GM19395 (cell line): ENCODE data around the gene XPNPEP2.

Experiments
- ATAC-seq: cut with Tn5 transposase; IDR thresholded peaks from one replicate; pipeline ENCODE4 v1.9.1; 2021; ENCODE audit warnings: mild to moderate bottlenecking, moderate library complexity; ENCODE audit not compliant: unreplicated experiment

The XPNPEP2 gene

DNA sequence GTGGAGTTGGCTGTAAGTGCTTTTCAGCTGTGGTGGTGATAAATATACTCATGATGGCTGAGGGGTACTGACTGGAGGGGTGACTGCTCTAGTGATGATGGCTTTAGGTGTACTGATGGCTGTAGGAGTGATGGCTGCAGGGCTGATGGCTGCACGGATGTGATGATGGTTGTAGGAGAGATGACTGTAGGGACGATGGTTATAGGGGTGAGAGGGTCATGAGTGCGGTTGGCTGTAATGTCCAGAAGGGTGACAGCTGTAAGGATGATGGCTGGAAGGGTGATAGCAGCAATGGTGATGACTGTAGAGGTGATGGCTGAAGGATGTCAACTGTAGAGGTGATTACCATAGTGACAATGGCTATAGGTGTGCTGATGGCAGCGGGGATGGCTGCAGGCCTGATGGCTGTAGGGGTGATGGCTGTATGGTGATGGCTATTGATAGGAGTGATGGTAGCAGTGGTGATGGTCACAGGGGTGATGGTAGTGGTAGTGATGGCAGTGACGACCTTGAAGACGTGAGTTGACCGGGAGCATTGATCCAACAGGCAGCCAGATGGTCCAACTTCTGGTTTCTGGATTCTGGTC, 40.4 kb downstream of the XPNPEP2 start:
- ATAC-seq: no peak

DNA sequence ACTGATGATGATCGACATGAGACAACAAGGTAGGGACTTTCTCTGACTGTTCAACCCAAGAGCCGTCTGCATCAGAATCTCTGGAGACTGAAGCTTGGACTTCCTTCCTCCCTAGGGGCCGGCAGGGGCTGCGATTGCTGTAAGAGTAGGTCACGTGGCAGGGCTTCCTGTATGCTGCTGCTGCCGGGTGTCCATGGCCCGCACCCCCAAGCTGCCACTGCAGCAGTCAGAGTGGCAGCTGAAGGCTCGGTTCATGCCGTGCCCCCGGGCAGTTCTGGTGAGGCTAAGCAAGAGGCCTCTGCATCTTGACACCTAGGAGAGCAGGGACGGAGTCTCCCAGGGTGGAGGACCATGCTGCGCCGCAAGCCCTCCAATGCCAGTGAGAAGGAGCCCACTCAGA, 41.0 kb downstream of the XPNPEP2 start, which contains the start of gene SASH3:
Gene SASH3, plus strand, starts transcription at position 203 of the 400 bp plus-strand sequence. Its CDS starts 149 bp downstream, at position 352.
- peak; percentile 41 for ATAC-seq

DNA sequence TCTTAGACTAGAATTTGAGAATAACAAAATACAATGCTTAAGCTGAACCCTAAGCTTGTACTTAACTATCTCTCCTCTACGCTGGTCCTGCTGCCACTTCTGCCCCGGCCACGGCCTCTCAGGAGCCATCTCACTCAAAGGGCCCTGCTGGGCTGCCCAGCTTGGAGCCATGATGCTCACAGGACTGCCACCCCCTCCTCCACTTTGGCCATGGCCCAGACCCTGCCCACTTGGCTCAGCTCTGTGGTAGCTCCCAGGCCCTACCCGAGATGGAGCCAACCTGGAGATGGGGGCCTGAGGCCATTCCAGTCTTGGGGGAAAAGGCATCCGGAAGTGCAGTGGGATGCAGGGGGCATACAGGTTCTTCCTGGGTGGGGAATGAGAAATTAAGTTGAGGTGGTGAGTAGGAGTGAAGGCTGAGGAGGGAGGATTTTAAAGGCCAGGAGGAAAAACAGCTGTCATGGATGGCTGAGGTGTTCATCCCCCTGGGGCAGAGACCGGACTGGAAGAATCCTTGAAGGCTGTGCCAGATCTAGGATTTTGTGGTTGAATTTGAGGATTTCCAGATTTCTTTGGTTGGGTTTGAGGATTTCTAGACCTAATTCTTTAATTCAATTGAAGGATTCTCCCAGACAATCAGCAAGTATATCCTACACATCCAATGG, 41.8 kb downstream of the XPNPEP2 start:
- ATAC-seq: no peak

DNA sequence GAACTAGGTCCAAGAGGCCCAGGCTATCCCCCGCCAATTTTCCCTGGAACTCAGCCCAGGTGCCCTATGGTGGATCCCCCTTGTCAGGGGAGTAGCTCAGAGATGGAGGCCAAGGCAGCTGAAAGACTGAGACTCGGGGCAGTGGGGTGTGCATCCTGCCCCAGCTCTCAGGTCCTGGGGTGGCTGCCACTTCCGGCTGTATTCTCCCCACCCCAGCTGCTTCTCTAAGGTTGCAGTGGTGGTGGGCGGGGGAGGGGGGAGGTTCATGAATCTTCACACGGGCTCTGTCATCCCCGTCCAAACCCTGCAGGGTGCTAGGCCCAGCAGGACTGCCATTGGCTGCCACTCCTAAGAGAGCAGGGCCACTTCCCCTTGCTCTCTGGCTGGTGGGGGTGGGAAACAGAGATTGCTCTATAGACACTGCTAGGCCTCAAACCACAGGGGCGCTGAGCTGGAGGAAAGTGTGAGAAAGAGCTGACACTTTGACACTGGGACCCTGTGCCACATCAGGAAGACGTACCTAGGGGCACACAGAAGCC, 42.4 kb downstream of the XPNPEP2 start:
- peak; percentile 65 for ATAC-seq

DNA sequence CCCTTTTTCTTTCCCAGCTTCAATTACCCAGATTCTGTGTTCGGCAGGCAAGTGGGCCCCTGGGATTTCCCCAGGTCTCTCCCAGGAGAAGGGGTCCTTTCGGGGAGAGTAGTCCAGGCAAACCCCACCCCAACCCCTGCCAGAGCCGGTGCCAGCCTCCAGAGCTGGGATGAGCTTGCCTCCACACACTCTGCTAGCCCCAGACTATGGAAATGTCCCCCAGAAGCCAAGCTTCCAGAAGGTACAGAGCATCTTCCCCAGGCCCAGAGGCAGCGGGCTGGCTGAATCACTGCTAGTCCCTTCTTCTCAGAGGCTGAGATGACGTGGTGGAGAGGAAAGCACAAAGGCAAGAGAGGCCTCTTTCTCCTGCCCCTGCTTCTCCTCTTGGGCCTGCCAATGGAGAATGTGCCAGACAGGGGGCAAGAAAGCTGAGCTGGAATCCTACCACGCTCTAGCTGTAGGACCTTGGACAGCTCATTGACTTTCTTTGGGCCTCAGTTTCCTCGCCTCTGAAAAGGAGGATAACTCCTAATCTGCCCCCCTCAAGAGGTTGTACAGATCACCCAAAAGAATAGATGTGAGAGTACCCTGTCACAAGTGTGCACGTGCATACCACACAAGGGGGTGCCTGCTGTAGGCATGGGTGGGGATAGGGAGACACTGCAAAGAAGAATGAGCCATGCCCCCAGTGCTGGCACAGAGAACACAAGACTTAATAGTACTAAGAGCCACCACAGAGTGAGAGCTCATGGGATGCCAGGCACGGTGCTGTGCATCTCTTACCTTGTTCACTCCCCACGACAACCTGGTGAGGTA, 43.1 kb downstream of the XPNPEP2 start:
- no peak for ATAC-seq

DNA sequence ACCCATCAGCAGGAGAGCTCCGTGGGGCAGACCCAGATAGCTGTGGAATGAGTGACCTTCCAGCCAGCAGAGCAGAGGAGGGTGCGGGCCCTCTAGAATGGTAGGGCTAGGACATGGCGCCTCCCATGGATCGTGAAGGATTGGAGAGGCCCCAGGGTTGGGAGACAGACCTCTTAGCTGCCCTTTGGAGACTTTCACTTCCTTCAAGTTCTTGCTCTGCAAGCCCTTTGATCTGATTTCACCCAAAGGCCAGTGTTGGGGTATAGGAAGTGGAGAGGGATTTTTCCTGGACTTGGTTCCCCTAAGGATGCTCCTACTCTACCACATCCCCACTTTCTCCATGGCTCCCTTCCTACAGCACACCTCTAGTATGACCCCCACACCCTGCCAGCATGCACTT, 43.9 kb downstream of the XPNPEP2 start:
- no peak for ATAC-seq

DNA sequence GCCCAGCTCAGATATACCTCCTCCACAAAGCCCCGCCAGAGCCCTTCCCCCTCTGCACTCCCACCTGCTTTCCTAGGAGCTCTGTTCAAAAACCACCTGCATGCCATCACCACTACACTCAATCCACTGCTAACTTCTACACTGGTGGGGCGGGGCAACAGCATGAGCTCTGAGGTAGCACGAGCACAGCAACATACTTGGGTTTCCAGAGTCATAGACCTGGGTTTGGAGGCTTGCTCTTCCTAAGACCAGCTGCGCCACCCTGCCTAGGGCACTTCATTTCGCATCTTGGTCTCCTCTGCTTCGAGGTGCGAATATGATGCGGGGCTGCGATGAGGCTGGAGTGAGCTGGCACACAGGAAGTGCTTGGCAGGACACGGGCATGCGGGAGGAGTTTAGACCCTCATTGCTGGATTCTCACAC, 44.5 kb downstream of the XPNPEP2 start:
- no peak for ATAC-seq

DNA sequence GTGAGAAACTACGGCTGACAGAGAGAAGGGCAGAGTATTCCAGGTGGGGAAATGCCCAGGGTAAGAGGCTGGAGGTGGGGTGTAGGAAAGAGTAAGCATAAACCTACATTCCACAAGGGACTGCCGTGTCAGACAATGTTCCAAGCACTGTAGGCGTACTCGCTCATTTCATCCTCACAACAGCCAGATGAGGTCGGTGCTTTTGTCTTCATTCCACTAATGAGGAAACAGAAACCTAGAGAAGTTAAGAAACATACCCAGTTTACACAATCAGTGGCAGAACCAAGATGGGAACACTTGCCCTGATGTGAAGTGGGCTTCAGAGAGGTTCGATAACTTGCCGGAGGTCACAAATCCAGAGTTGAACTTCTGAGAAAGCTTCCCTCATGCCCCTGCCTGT, 45.6 kb downstream of the XPNPEP2 start:
- no peak for ATAC-seq

DNA sequence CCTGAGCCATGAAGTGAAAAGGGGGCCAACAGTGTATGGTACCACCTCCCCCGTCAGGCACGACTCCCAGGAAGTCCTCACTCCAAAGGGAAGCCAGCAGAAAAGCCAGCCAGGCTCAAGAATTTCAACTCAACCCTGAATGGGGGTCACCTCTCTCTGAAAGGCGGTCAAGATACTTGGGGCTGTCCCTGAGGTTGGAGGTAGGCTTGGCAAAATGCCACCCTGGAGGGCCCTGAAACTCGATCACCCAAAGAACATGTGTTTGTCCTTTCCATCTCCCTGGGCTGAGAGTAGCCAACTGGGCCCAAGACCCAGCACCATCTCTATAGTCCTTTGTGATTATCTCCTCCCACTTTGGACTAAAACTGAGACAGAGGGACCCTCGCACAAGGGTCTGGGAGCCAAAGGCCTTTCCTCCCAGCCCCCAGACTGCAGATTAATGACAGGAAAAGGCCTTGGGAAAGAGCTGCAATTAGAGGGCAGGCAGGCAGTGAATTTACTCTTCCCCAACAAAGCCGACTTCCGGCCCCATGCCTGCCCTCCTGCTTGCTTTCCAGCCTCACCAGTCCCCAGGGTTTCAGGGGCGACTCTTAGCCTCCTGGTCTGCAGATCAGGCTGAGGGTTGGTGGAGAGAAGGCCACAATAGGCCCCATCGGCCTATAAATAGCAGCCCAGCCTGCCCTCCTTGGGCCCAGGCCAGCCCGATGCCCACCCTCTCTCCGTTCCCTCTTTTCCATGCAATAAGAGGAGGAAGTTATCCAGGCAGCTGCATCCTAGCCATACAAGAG, 46.6 kb downstream of the XPNPEP2 start:
- ATAC-seq: no peak

DNA sequence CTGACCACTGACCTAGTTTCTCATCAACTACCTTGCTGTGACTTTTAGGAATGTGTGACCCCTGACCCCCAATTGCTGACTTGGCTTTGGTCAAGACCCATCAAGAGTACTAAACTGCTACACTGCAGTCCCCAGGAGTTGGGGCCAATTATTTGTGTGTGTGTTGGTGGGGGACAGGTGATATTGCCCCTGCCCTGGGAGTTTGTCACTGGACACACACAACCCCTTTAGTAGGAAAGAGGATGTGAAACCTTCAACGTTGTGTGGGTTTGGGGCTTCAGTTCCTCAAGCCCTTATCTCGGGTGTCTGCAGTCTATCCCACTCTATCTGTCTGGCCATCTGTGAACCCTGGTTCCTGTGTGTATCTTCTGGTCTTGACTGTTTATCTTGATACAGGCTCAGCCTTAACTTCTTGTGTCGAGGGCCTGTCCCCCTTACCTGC, 47.5 kb downstream of the XPNPEP2 start:
- ATAC-seq: peak; percentile 90

DNA sequence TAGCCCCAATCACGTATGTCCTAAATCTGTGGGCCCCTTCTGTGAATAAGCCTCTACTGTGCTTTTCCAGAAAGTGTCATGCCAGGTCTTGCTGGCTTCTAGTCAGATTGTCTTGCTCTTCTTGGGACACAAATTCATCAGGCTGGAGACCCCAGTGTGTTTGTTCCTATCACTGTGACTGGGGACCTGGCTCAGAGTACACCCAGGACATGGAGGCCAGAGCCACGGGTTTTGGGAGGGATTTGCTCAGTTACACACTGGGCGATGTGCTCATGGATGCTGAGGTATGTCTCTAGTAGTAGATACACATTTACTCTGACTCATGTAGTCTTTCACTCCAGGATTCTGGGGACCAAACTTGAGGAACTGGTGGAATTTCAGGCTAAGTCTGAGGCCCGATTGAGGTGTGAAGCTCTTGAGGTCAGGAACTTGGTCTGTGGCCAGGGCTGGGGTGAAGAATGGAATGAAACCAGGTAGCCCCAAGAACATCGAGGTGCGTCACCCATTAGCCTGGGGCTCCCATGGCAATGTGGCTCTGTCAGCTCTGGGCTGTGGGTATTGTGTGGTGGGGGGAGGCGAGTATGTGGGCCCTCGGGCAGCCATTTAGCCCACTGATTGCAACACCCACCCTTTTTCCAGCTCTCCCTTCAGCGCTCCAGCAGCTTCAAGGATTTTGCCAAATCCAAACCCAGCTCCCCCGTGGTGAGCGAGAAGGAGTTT, 48.7 kb downstream of the XPNPEP2 start:
- ATAC-seq: no peak

DNA sequence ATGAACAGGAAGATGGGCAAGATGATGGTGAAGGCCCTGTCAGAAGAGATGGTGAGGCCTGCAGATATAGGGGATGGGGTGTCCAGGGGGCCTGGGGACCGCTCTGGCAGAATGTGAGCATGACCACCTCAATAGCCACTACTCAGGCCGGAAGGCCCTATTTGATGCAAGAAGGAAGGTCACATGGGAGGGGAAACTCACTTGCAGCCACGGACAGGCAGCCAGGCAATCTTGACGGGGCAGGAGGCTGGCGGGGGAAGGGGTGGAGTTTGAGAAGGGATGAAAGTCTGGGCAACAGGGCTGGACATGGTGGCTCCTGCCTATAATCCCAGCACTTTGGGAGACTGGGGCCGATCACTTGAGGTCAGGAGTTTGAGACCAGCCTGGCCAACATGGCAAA, 49.7 kb downstream of the XPNPEP2 start:
- no peak for ATAC-seq

DNA sequence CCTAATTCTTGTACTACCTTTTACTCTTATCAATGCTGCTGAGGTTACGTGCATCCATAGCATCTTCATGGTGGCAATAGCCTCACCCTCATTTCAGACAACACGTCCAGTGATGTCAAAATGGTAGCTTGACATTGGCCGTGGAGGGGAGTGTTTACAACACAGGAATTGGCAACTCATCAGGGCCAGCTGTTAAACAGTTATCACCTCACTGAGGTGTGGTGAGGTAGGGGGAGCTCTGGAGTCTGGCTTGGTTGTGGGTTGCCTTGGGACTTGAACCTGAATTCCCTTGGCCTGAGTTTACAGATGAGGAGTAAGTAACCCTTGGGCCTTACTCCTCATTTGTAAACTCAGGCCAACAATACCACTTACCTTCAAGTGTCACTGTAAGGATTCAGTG, 51.4 kb downstream of the XPNPEP2 start:
- no peak for ATAC-seq

DNA sequence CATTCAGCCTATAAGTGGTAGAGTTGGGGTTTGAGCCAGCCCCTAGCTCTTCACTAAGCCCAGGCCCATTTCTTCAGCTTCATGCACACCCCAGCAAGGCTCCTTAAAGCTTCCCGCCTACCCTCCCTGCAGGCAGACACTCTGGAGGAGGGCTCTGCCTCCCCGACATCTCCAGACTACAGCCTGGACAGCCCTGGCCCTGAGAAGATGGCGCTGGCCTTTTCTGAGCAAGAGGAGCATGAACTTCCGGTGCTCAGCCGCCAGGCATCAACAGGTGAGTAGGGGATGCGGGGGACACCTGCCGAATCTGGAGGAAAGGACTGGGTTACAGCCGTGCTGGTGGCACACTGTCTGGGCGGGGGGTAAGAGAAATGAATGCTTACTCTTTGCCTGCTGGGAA, 52.0 kb downstream of the XPNPEP2 start:
- ATAC-seq: no peak

DNA sequence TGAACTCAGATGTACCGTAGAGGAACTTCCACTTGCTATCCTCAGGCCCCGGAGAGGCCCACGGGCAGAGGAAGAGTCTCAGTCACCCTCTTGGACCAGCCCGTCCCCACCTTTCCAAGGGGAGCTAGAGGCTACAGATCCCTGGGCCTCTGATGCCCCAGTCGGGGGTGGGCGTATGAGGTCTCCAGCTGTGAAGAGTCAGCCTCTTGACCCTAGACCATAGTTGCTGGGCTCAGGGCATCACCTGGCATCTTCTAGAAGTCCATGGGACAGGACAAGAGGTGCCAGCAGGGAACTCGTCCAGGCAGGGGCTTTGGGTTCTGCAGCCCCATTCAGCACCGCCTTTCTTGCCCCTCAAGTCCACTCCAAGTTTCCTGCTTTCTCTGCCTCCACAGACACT, 52.6 kb downstream of the XPNPEP2 start:
- ATAC-seq: no peak

DNA sequence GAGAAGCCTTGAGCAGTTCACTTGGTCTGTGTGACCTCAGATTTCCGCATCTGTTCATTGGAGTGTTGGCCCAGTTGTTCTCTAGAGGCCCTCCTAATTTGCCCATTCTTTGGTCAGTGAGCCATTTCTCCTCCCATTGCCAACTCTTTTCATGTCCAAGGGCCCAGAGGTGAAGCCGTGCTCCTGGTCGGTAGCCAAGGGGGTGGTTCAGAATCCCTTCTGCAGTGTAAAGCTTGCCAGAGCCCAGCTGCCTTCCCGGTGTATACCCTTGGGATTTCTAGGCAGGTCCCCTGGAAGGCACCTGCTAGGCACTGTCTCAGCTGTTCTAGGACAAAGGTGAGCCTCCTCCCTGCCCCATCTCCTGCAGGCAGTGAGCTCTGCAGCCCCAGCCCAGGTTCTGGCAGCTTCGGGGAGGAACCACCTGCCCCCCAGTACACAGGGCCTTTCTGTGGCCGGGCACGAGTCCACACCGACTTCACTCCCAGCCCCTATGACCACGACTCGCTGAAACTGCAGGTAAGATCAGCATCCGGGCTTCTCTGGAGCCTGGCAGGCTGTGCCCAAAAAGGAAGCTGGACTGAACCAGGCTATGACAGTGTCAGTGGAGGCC, 53.3 kb downstream of the XPNPEP2 start:
- ATAC-seq: no peak

DNA sequence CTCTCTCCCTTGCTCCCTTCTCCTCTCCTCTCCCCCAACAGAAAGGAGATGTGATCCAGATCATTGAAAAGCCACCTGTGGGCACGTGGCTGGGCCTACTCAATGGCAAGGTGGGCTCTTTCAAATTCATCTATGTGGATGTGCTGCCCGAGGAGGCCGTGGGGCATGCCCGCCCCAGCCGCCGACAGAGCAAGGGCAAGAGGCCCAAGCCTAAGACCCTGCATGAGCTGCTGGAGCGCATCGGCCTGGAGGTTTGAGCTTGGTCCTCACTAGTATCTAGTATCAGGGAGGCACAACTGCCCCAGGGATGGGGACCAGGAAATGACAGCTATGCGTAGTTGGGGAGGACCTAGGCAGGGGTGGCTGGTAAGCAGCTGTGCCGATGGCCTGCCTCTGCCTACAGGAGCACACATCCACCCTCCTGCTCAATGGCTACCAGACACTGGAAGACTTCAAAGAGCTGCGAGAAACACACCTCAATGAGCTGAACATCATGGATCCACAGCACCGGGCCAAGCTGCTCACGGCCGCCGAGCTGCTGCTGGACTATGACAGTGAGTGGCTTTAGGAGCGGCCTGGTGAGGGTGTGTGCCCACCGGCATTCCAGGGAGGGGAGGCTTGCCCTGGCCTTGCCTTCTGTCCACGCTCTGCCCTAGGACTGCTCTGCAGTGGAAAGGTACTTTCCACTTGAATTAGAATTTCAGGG, 54.0 kb downstream of the XPNPEP2 start:
- no peak for ATAC-seq

DNA sequence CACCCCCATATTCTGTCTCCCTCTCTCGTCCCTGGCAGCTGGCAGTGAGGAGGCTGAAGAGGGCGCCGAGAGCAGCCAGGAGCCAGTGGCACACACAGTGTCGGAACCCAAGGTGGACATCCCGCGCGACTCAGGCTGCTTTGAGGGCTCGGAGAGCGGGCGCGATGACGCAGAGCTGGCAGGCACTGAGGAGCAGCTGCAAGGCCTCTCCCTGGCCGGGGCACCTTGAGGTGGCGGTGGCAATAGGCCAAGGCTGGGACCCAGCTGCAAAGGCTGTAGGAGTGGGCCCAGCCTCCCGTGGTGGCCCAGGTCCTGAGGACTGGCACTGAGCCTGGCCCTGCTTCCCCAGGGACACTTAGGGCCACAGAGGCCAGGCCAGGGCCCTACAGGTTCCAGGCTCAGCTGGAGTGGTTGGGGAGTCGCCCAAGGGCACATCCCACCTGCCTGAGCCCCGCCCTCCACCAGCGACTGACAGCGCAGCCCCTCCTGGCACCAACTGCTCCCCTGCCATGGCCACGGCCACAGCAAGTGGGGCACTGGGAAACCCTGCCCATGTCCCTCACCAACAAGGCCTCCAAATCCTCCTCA, 54.9 kb downstream of the XPNPEP2 start:
- ATAC-seq: no peak

DNA sequence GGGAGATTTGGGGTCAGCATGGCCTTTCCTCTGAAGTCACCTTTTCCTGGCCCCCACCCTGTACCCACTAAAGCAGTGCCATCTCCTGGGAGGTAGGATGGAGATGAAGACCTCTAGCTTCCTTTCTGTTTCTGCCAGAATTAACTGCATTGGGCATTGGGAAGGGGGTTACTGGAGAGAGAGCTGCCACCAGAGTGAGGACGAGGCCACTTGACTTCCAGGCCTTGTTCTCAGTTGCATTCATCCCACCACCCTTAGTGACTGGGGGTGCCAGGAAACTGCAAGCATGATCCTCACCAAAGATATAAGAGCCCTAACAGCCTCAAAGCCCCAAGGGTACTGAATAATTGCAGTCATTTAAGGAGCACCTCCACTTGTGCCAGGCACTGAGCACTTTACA, 56.8 kb downstream of the XPNPEP2 start:
- ATAC-seq: no peak
